Skeletal muscle tissue (tissue), 4 donors: ENCODE results near the gene DYRK1A. TPM values are rescaled to one million over a fixed set of nuclear protein-coding genes. Genes with fewer than 3 reads are reported as not detected.
"Not testable (repeated sequence)": the region's sequence is repeated elsewhere in the genome, so short reads cannot be mapped to it uniquely, and the experiment has no call there.

Experiments
- H3K27ac ChIP-seq: one replicate; pipeline ENCODE4 v1.7.0; 2013; ENCODE audit warnings: mild to moderate bottlenecking, low read depth, low read length, inconsistent platforms
- H3K27me3 ChIP-seq, 3 donors: one replicate each; pipeline ENCODE4 v1.7.0; 2013; ENCODE audit warnings: low read length in 3 of 3; ENCODE audit not compliant: control insufficient read depth in 3 of 3, insufficient read depth in 3 of 3
- H3K36me3 ChIP-seq, 3 donors: one replicate each; pipeline ENCODE4 v1.7.0; 2013; ENCODE audit warnings: low read length in 3 of 3; ENCODE audit not compliant: control insufficient read depth in 3 of 3, insufficient read depth in 3 of 3
- H3K4me1 ChIP-seq, 3 donors: one replicate each; pipeline ENCODE4 v1.7.0; 2013; ENCODE audit warnings: low read length in 3 of 3, mild to moderate bottlenecking in 3 of 3; ENCODE audit not compliant: control insufficient read depth in 3 of 3, insufficient read depth in 3 of 3
- H3K4me3 ChIP-seq, 3 donors: one replicate each; pipeline ENCODE4 v1.7.0; 2013; ENCODE audit warnings: low read length in 3 of 3
- H3K9ac ChIP-seq, 3 donors: one replicate each; pipeline ENCODE4 v1.7.0; 2013; ENCODE audit warnings: low read length in 3 of 3, mild to moderate bottlenecking in 3 of 3, moderate library complexity in 2 of 3, low read depth in 1 of 3
- H3K9me3 ChIP-seq, 3 donors: one replicate each; pipeline ENCODE4 v1.7.0; 2013; ENCODE audit warnings: low read length in 3 of 3; ENCODE audit not compliant: control insufficient read depth in 3 of 3
- total RNA-seq: library from RNA; depleted of rRNA; stranded (reverse); fragments of >200 nt; gene quantifications from one replicate; pipeline ENCODE4 v1.2.3, GENCODE V29; 2014
- donor health status: Osteomylitis.

Gene DYRK1A
- 104 TPM for total RNA-seq

DNA sequence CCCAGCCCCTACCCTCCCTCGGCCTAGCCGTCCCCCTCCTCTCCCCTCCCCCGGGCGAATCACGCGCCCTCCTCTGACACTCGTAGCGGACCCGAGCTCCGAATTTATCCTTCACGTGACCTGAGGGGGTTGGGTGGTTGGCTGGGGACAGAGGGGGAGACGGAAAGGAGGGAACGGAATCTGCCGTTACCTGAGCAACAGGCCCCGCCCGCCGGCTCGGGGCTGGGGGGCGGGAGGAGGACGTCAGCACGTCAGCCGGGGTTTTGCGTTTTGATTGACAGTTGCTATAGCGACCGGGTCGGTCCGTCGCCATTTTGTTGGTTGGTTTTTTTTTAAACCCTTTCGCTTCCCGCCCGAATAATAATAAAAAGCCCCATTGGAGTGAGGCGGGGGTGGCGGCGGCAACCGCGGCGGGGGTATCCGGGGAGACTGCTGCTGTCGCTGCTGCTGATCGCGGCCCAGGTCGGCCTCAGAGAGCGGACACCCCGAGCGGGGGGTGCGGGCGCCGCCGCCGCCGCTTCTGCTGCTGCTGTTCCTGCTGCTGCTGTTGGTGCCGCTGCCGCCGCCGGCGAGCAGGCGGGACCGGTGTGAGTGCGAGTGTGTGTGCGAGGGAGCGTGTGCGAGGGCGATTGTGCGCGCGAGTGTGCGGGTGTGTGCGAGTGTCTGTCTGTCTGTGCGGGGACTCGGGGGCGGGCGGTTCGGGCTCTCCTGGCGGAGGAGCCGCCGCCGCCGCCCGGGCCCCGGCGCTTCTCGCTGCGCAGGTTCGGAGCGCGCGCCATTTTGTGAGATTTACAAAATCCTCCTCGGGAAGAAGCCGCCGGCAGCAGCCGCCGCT lies at the start of gene DYRK1A:
Gene DYRK1A (plus strand): TSS at position 292 of the 835 bp plus-strand sequence. CDS start 53,602 bp downstream, outside the sequence.
- H3K9ac ChIP-seq, result peak within 1 kb of the TSS; percentile 94 to 98 (median 97)
- H3K4me1 ChIP-seq, result peaks cover 6 to 22% (median 16%) of the 10 kb centered on the region in 3 donors
- no peaks in the 10 kb centered on the region for H3K9me3 ChIP-seq
- peak within 1 kb of the TSS; percentile 99 for H3K27ac ChIP-seq
- no peaks in the 10 kb centered on the region for H3K27me3 ChIP-seq
- H3K4me3 ChIP-seq, result peak within 1 kb of the TSS; percentile 82 to 92 (median 89)
- H3K36me3 ChIP-seq, result no peaks in the 10 kb centered on the region

DNA sequence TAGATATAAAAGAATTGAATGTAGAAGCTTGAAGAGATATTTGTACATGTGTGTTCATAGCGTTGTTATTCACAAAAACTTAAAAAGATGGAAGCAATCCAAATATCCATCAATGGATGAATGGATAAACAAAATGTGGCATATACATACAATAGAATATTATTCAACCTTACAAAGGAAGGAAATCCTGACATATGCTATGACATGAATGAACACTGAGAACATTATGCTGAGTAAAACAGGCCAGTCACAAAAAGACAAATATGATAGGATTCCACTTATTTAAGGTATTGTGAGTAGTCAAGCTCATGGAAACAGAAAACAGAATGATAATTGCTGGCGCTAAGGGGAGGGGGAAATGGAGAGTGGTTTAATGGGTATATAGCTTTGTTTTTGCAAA lies 47.0 kb upstream of the DYRK1A start:
- Histone ChIP-seq H3K27me3 (no peaks in the 10 kb centered on the region), H3K36me3 (no peaks in the 10 kb centered on the region), H3K9ac (no peak overlapping the region), H3K27ac (no peak overlapping the region), H3K4me3 (no peak overlapping the region), H3K4me1 (no peaks in the 10 kb centered on the region), H3K9me3 (peaks cover 0 to 3% (median 0%) of the 10 kb centered on the region in 3 donors)

DNA sequence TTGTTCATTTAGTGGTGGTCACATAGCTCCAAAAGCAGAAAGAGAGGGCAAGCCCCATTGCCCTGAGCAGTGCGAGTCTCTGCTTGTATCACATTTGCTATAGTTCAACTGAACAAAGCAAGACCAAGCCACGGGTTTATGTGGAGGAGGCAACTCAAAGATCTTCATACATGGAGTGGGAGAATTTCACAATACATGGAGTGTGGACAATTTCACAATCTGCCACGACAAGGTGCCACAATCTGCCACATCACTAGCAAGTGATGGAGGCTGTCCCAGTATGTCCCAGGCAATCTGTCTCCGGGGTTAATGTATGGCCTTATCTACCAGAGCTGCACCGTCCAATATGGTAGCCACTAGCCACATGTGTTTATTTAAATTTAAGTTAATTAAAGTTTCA lies 44.5 kb upstream of the DYRK1A start:
- Histone ChIP-seq H3K9me3 (peaks cover 0 to under 1% (median 0%) of the 10 kb centered on the region in 3 donors), H3K27ac (no peak overlapping the region), H3K36me3 (no peaks in the 10 kb centered on the region), H3K4me1 (no peaks in the 10 kb centered on the region), H3K4me3 (no peak overlapping the region), H3K9ac (no peak overlapping the region), H3K27me3 (no peaks in the 10 kb centered on the region)

DNA sequence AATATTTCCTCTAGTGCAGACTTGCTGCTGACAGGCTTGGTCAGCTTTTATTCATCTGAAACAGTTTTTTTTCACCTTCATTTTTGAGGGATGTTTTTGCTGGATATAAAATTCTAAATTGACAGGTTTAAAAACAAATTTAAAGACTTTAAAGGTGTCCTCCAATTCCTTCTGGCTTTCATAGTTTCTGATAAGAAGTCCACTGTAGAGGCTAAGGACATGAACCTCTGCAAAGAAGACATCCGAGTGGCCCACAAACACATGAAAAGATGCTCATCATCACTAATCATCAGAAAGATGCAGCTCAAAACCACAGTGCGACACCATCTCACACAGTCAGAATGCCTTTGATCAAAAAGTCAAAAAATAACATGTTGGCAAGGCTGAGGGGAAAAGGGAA lies 42.0 kb upstream of the DYRK1A start:
- no peaks in the 10 kb centered on the region for H3K27me3 ChIP-seq

DNA sequence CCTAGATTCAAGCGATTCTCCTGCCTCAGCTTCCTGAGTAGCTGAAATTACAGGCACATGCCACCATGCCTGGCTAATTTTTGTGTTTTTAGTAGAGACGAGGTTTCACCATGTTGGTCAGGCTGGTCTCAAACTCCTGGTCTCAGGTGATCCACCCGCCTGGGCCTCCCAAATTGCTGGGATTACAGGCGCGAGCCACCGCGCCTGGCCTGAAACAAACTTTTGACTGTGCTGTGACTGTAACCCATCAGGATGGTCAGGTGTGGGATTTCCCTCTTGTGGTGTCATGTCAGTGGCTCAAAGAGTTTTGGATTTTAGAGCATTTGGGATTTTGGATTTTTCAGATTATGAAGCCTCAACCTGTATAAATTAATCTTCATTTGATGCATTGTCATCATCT lies 38.4 kb upstream of the DYRK1A start:
- not testable (repeated sequence) for H3K36me3 ChIP-seq, H3K27ac ChIP-seq, H3K27me3 ChIP-seq, H3K4me3 ChIP-seq, H3K9ac ChIP-seq, H3K4me1 ChIP-seq, H3K9me3 ChIP-seq

More for the DNA sequence above, 42.0 kb upstream of the DYRK1A start:
- no peaks in the 10 kb centered on the region for H3K4me1 ChIP-seq
- no peak overlapping the region for H3K27ac ChIP-seq
- no peaks in the 10 kb centered on the region for H3K36me3 ChIP-seq
- H3K4me3 ChIP-seq, result no peak overlapping the region
- H3K9me3 ChIP-seq, result no peaks in the 10 kb centered on the region
- H3K9ac ChIP-seq, result no peak overlapping the region

DNA sequence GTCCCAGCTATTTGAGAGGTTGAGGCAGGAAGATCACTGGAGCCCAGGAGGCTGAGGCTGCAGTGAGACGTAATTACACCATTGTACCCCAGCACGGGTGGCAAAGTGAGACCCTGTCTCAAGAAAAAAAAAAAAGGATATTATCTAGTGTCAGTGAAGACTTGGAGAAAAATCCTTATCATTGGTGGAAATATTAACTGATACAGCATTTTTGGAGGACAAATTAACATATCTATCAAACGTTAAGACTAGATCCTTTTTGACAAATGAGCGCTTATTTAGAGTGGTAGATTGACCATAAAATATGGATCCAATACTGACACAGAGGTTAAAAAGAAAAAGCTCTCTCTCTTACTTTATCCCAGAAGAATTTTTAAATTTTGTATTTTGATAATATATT lies 35.2 kb upstream of the DYRK1A start:
- no peak overlapping the region for H3K9ac ChIP-seq
- H3K4me3 ChIP-seq, result no peak overlapping the region
- no peaks in the 10 kb centered on the region for H3K4me1 ChIP-seq
- no peaks in the 10 kb centered on the region for H3K36me3 ChIP-seq
- H3K27me3 ChIP-seq, result no peaks in the 10 kb centered on the region
- no peak overlapping the region for H3K27ac ChIP-seq
- no peaks in the 10 kb centered on the region for H3K9me3 ChIP-seq

DNA sequence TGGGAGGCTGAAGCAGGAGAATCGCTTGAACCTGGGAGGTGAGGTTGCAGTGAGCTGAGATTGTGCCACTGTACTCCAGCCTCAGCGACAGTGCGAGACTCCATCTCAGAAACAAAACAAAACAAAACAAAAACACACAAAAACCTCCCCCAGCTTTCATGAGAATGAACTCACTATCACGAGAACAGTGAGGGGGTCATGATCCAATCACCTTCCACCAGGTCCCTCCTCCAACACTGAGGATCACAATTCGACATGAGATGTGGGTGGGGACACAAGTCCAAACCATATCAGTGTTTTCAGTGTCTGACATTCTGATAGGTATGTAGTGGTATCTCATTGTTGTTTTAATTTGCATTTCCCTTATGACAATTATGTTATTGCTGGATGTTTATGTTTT lies 31.5 kb upstream of the DYRK1A start:
- Histone ChIP-seq H3K4me3 (no peak overlapping the region), H3K4me1 (peaks cover 3 to 14% (median 9%) of the 10 kb centered on the region in 3 donors), H3K36me3 (no peaks in the 10 kb centered on the region), H3K27ac (no peak overlapping the region), H3K9ac (no peak overlapping the region), H3K27me3 (no peaks in the 10 kb centered on the region), H3K9me3 (no peaks in the 10 kb centered on the region)

DNA sequence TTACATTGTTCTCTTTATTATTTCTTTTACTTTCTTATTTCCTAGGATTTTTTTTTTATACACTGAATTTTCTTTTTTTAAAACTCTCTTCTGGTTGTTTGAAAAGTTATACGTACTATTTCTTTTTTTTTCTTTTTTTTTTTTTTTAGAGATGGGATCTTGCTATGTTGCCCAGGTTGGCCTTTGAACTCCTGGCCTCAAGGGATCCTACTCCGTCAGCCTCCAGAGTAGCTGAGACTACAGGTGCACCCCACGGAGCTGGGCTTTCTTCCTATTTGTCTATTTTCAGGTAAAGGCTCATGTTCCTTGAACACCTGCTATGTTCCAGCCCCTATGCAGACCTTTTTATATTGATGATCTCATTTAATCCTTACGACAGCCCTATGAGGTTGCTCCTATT lies 29.4 kb upstream of the DYRK1A start:
- no peak overlapping the region for H3K4me3 ChIP-seq
- H3K4me1 ChIP-seq, result peaks cover 3 to 14% (median 9%) of the 10 kb centered on the region in 3 donors
- no peak overlapping the region for H3K27ac ChIP-seq
- H3K9ac ChIP-seq, result no peak overlapping the region
- no peaks in the 10 kb centered on the region for H3K27me3 ChIP-seq
- no peaks in the 10 kb centered on the region for H3K9me3 ChIP-seq
- H3K36me3 ChIP-seq, result no peaks in the 10 kb centered on the region

DNA sequence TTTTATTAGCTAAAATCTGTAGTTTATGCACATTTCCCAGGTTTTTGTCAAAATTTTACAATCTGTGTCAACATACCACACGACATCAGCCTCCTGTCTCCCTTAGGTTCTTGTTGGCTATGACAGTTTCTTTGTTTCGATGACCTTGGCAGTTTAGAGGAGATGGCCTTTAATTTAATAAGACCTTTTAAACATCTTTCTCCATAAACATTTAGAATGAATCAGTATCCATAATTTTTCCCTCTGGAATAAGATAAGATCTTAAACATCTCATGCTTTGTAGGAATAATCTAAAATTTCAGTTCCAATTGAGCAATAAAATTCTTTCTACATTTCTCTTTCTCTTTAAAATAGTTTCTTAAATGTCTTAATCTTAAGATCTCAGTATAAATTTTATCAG lies 28.7 kb upstream of the DYRK1A start:
- Histone ChIP-seq H3K27me3 (no peaks in the 10 kb centered on the region), H3K27ac (peak overlapping the region; percentile 95), H3K4me3 (no peak overlapping the region), H3K9ac (peak overlapping the region in 1 of 3 donors; percentile 58), H3K4me1 (peaks cover 3 to 14% (median 9%) of the 10 kb centered on the region in 3 donors), H3K9me3 (no peaks in the 10 kb centered on the region), H3K36me3 (no peaks in the 10 kb centered on the region)

DNA sequence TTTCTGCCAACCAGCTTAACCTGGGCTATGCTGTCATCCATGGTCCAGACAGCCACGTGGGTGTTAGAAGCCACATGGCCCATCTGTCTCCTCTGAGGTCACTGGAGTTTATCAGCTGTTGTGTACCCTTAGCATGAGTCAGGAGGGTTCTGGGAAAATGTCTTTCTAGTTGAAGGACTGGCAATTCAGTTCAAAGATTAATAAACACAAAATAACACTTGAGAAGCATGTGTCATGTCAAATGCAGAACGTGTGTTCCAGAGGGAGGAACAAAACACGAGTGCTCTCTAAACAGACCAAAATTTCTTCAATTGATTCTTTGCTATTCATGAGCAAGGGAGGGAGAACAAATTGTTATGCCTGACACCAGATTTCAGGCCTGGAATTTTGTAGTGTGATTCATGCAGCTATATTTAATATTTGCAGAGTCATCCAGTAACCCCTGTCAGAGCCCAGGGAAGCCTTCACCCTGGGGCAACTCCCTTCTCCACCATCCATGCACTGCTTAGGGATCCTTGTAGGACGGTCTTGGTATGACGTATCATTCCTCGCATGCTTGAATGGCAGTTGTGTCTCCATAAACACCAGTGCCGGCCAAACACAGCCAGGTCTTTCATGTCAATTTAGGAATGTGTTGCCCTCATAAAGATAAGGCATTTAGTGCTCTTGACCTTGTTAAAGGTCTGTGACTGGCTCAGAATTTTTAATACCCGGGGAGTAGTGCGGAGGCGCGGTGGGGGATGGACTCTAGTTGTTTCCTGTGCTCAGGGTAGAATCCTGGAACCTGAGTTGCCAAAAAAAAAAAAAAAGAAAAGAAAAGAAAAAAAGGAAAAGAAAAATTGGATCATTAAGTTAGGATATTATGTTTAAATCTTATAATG lies 27.7 kb upstream of the DYRK1A start:
- Histone ChIP-seq H3K36me3 (no peaks in the 10 kb centered on the region), H3K4me1 (peaks cover 3 to 14% (median 9%) of the 10 kb centered on the region in 3 donors), H3K9ac (peak overlapping the region; percentile 47 to 66 (median 58)), H3K4me3 (peak overlapping the region; percentile 39 to 57 (median 44)), H3K27me3 (no peaks in the 10 kb centered on the region), H3K9me3 (no peaks in the 10 kb centered on the region), H3K27ac (peak overlapping the region; percentile 95)
